Cardiac septum (tissue), 1 donor: ENCODE data around the gene PREX1. TPM values are rescaled to one million over a fixed set of nuclear protein-coding genes. Genes with fewer than 3 reads are reported as not detected.

Experiments used
- DNase-seq: peaks from one replicate; pipeline ENCODE4 v3.0.0-alpha.2; 2020; ENCODE audit warnings: low spot score
- intact Hi-C: fragments of 100-400 bp; cut with DNase I; formaldehyde crosslinking; loops from one replicate; pipeline ENCODE4 v1.14.0; 2022
- total RNA-seq: library from RNA; stranded (reverse); fragmentation: NEBNext Ultra II Directional; extraction: Animal tissue kit (Norgen Biotek cat#: 25700); gene quantifications from one replicate; pipeline ENCODE4 v1.2.1, GENCODE V29; 2021
- donor health status: DM: no; HTN: no; CAD: no.

Gene PREX1
- total RNA-seq, 1 donor from 2014 or later, result 13.9 TPM

GRCh38 chr20:48596334-48596898 lies 231.4 kb downstream of the PREX1 start:
- no peak for DNase-seq
- intact Hi-C loops, result no loop called here

GRCh38 chr20:48595495-48596333 lies 232.1 kb downstream of the PREX1 start:
- intact Hi-C loops, result no loop called here
- peak; percentile 20 for DNase-seq

- DNase-seq, result peak; percentile 4
- intact Hi-C loops, result no loop called here
Measured at GRCh38 chr20:48594533-48594932, 233.3 kb downstream of the PREX1 start.

- peak; percentile 51 for DNase-seq
- intact Hi-C loops, result no loop called here
Measured at GRCh38 chr20:48592107-48592940, 235.5 kb downstream of the PREX1 start.

- intact Hi-C loops, result no loop called here
- peak; percentile 33 for DNase-seq
Measured at GRCh38 chr20:48586730-48587129, 241.1 kb downstream of the PREX1 start.

- DNase-seq, result peak; percentile 2
- intact Hi-C loops, result no loop called here
Measured at GRCh38 chr20:48585061-48585870, 242.5 kb downstream of the PREX1 start.

GRCh38 chr20:48584391-48585060 lies 243.3 kb downstream of the PREX1 start:
- intact Hi-C loops, result no loop called here
- peak; percentile 19 for DNase-seq

- intact Hi-C loops, result no loop called here
- DNase-seq, result peak; percentile 29
Measured at GRCh38 chr20:48583801-48584200, 244.0 kb downstream of the PREX1 start.

- peak; percentile 19 for DNase-seq
- intact Hi-C loops, result no loop called here
Measured at GRCh38 chr20:48583171-48583570, 244.6 kb downstream of the PREX1 start.

- intact Hi-C loops, result no loop called here
- peak; percentile 26 for DNase-seq
Measured at GRCh38 chr20:48582673-48582985, 245.2 kb downstream of the PREX1 start.

- intact Hi-C loops, result no loop called here
- DNase-seq, result peak; percentile 26
Measured at GRCh38 chr20:48581167-48581566, 246.6 kb downstream of the PREX1 start.

GRCh38 chr20:48578397-48579098 lies 249.3 kb downstream of the PREX1 start:
- DNase-seq, result peak; percentile 61
- intact Hi-C loops, result no loop called here

- intact Hi-C loops, result no loop called here
- peak; percentile 50 for DNase-seq
Measured at GRCh38 chr20:48577557-48577956, 250.2 kb downstream of the PREX1 start.

- intact Hi-C loops, result no loop called here
- no peak for DNase-seq
Measured at GRCh38 chr20:48574383-48574782, 253.4 kb downstream of the PREX1 start.

Other genes starting within 250 kb of the PREX1 start
- 37.0 TPM for gene ARFGEF2, start 93.7 kb upstream of the PREX1 start, total RNA-seq
- gene CSE1L, start 218.3 kb upstream of the PREX1 start, total RNA-seq, result 34.0 TPM